Muscle of leg (tissue), 11 donors: ENCODE data around the gene NEUROD2. TPM values are rescaled to one million over a fixed set of nuclear protein-coding genes. Genes with fewer than 3 reads are reported as not detected.

ENCODE experiments used
- DNase-seq: peaks from one replicate; pipeline ENCODE4 v3.0.0; 2013
- H3K27ac ChIP-seq: one replicate; pipeline ENCODE4 v1.5.1; 2013; ENCODE audit warnings: mild to moderate bottlenecking, low read length, control low read depth
- H3K27me3 ChIP-seq: one replicate; pipeline ENCODE4 v1.6.1; 2013; ENCODE audit warnings: low read length; ENCODE audit not compliant: control insufficient read depth, insufficient read depth
- H3K36me3 ChIP-seq: one replicate; pipeline ENCODE4 v1.6.1; 2013; ENCODE audit warnings: low read length; ENCODE audit not compliant: control insufficient read depth, insufficient read depth
- H3K4me1 ChIP-seq: one replicate; pipeline ENCODE4 v1.6.1; 2013; ENCODE audit warnings: low read length; ENCODE audit not compliant: control insufficient read depth, insufficient read depth
- H3K4me3 ChIP-seq: one replicate; pipeline ENCODE4 v1.5.1; 2013; ENCODE audit warnings: low read length, control low read depth
- H3K9me3 ChIP-seq: replicated peaks from 2 replicates; pipeline ENCODE4 v1.6.1; 2013; ENCODE audit warnings: low read depth, low read length; ENCODE audit not compliant: control insufficient read depth
- whole genome bisulfite sequencing: methylation state at CpG from one replicate; pipeline ENCODE4 v1.1.5; 2013; ENCODE audit warnings: missing lambda C conversion rate; ENCODE audit not compliant: insufficient coverage; 5-methylcytosine and 5-hydroxymethylcytosine counted together
- polyA plus RNA-seq, 8 donors: library from polyadenylated mRNA; unstranded; fragments of 120-200 nt; gene quantifications; one replicate each; pipeline versions ENCODE4 v1.2.1 to v1.2.3, GENCODE V29; 2013; ENCODE audit warnings: inconsistent platforms in 1 of 8, low replicate concordance in 1 of 8; ENCODE audit not compliant: insufficient read length in 8 of 8, insufficient read depth in 1 of 8
- total RNA-seq: library from RNA; stranded (reverse); fragments of 120-200 nt; gene quantifications from one replicate; pipeline ENCODE4 v1.2.4, GENCODE V29; 2013

NEUROD2 gene
- total and polyA plus RNA-seq, 9 donors = 0.01 to 0.11 (median 0.05) TPM; not detected in 2

DNA sequence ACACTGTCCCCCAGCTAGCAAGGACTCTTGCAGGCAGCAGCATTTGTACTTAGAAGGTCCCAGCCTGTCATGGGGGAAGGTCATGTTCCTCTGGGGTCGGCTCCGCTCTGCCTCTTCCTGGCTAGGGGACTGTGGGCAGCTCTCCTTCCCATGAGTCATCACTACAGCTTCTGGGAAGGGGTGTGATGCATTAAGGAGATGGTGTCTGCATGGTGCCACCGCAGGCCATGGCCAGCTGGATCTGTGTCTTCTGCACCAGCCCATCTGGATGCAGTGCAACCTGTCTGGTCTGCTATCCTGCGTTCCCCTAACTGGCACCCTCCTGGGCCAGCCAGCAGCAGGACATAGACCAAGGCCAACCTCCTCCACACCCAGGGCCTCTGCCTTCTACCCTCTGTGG is 35.6 kb upstream of the NEUROD2 start:
- no peaks in the 10 kb centered on the region for H3K27me3 ChIP-seq
- 77% methylated on average over 2 of the region's 4 CpGs for whole genome bisulfite sequencing
- peaks cover 11% of the 10 kb centered on the region for H3K36me3 ChIP-seq
- no peaks in the 10 kb centered on the region for H3K9me3 ChIP-seq
- no peak overlapping the region for H3K27ac ChIP-seq
- H3K4me3 ChIP-seq = no peak overlapping the region
- no peak for DNase-seq
- H3K4me1 ChIP-seq = peaks cover 3% of the 10 kb centered on the region

DNA sequence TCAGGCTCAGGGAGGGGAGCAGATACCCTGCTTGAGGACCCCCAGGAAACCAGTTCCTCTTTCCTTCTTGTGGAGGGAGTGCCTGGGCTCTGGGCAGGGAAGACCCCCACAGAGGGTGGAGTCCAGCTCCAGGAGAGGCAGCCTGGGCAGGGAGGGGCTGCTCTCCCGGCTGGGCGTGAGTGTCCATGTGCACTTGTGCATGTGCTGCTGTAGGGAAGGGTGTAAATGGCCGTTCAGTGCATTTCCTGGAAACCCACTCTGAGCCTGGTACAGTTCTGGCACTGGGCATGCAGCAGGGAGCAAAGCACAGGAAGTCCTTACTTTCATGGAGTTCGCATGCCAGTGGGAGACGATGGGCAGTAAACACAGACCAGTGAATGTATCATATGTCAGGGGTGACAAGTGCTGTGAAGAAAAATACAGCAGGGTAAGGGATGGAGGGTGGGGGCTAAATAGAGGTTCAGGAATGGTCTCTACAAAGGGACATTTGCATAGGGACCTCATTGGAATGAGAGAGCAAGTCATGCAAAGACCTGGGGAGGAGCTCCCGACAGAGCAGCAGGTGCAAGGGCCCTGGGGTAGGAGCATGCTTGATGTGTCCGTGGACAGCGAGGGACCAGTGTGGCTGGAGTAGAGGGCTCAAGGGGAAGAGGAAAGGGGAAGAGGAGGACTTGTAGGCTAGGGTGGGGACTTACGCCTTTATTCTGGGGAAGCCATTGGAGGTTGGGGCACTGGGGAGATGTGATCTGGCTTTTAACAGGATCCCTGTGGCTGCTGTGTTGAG is 34.8 kb upstream of the NEUROD2 start:
- Histone ChIP-seq H3K27me3 (no peaks in the 10 kb centered on the region), H3K4me3 (no peak overlapping the region), H3K4me1 (peaks cover 11% of the 10 kb centered on the region), H3K9me3 (no peaks in the 10 kb centered on the region), H3K36me3 (peaks cover 11% of the 10 kb centered on the region), H3K27ac (no peak overlapping the region)
- 80% methylated on average over 9 of the region's 9 CpGs for WGBS
- DNase-seq = no peak

DNA sequence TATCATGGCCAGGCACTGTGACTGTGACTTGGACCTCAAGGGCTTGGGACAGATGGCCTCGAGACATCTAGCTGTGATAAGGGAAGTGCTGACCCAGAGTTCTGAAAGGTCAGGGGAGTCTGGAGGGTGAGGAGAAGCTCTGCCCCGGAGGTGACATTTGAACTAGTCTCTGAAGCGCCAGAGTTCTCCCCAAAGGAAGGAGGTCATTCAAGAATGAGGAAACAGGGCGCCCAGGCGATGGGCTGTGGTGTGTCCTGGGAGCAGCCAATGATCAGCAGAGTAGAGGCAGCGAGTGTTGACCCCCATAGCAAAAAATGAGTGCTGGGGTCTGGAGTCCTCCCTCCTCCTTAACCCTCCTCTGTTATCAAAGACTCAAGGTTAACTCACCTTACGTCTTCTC is 34.2 kb upstream of the NEUROD2 start:
- no peak overlapping the region for H3K4me3 ChIP-seq
- H3K36me3 ChIP-seq = peaks cover 11% of the 10 kb centered on the region
- H3K27me3 ChIP-seq = no peaks in the 10 kb centered on the region
- 66% methylated on average over 2 of the region's 7 CpGs for WGBS
- DNase-seq = no peak
- H3K9me3 ChIP-seq = no peaks in the 10 kb centered on the region
- peaks cover 12% of the 10 kb centered on the region for H3K4me1 ChIP-seq
- no peak overlapping the region for H3K27ac ChIP-seq

DNA sequence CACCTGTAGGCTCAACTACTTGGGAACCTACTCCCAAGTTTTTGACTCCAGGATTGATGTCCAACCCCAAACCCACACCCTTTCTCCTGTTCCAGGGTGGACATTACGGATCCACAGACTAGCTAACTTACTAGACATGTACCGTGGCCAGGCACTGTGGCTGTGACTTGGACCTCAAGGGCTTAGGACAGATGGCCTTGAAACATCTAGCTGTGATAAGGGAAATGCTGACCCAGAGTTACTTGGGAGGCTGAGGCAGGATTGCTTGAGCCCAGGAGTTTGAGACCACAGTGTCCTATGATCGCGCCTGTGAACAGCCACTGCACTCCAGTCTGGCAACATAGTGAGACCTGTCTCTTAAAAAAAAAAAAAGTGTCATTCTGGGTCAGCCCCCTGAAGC is 33.4 kb upstream of the NEUROD2 start:
- DNase-seq = no peak
- peaks cover 20% of the 10 kb centered on the region for H3K4me1 ChIP-seq
- no peak overlapping the region for H3K27ac ChIP-seq
- 89% methylated on average over 3 of the region's 4 CpGs for WGBS
- no peak overlapping the region for H3K4me3 ChIP-seq
- no peaks in the 10 kb centered on the region for H3K9me3 ChIP-seq
- H3K36me3 ChIP-seq = peaks cover 11% of the 10 kb centered on the region
- H3K27me3 ChIP-seq = no peaks in the 10 kb centered on the region

DNA sequence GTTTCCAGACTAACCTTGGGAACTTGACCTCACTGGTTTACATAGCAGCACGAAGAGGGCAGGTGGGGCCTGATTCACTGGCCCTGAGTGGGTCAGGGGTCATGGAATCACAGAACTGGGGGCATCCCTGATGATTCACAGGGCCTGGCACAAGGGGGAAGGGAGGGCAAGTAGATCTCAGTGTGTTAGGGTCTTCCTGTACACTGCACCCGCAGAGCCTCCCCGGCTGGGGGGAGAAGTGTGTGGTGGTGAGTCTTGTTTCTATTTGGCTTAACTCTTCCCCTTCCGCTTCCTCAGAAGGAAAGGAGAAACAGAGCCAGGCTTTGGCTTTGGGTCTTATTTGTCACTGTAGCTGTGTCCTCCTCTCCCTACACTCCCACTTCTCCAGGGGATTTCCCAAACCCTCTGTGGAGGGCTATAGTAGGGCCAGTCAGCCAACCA is 32.9 kb upstream of the NEUROD2 start:
- Histone ChIP-seq H3K4me1 (peaks cover 25% of the 10 kb centered on the region), H3K4me3 (no peak overlapping the region), H3K9me3 (no peaks in the 10 kb centered on the region), H3K27me3 (no peaks in the 10 kb centered on the region), H3K27ac (no peak overlapping the region), H3K36me3 (peaks cover 11% of the 10 kb centered on the region)
- WGBS = 27% methylated on average over 1 of the region's 4 CpGs
- no peak for DNase-seq

DNA sequence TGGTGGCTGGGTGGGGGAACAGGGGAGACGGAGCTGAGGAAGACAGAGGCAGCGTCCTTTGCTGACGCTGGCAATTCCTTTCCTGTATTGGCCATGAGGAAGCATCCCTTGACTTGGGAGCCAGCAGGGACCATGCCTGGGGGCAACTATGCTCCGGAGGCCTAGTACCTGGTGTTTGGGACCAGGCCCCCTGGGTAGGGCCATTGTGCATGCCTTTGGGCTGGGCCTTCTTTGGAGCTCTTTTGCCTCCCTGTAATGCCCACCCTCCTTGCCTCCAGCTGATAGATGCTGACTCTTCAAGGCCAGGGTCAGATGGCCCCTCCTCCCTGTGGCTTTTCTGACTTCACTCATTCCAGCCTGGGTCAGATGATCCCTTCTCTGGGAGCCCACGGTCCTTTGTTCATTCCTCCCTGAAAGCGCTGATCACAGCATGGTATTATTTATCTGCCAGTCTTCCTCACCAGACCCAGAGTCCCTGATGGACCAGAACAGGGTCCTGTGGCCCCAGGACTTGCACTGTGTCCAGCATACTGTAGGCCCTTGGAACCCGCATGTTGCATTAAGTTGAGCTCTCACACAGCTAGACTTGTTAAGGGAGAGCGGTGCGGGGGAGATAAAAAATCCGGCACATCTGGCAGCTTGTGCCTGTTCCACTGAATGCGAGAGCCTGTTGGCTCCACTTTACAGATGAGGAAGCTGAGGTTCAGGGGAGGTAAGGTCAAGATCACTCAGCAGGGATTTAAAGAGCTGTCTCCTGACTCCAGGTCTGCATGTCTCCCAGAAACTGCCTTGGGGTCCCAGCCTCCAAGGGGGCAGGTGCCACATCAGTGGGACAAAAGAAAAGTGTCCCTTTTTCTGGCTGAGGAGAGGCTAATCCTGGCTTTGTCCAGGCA is 32.1 kb upstream of the NEUROD2 start:
- no peak for DNase-seq
- Histone ChIP-seq H3K36me3 (peaks cover 11% of the 10 kb centered on the region), H3K27ac (no peak overlapping the region), H3K4me1 (peaks cover 25% of the 10 kb centered on the region), H3K9me3 (no peaks in the 10 kb centered on the region), H3K27me3 (no peaks in the 10 kb centered on the region), H3K4me3 (no peak overlapping the region)
- whole genome bisulfite sequencing = 80% methylated on average over 11 of the region's 11 CpGs

DNA sequence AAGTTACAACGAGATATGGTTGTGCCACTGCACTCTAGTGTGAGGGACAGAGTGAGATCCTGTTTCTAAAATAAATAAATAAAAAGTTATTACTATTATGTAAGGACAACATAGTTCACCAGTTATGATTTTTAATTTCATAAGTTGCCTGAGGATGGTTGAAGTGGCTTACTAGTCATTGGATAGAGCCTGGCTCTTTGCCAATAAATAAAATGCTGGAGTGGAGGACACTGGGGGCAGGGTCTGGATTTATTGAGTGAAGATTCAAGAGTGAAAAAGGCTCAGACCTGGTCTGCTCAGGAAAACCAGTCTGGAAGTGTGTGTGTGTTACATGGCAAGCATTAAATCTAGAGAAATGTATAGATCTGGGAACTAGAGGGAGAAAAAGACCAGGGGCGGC is 31.3 kb upstream of the NEUROD2 start:
- H3K9me3 ChIP-seq = no peaks in the 10 kb centered on the region
- DNase-seq = no peak
- H3K4me1 ChIP-seq = peaks cover 28% of the 10 kb centered on the region
- H3K4me3 ChIP-seq = no peak overlapping the region
- H3K27me3 ChIP-seq = no peaks in the 10 kb centered on the region
- H3K36me3 ChIP-seq = peaks cover 11% of the 10 kb centered on the region
- 73% methylated on average over 1 of the region's 2 CpGs for WGBS
- H3K27ac ChIP-seq = no peak overlapping the region

DNA sequence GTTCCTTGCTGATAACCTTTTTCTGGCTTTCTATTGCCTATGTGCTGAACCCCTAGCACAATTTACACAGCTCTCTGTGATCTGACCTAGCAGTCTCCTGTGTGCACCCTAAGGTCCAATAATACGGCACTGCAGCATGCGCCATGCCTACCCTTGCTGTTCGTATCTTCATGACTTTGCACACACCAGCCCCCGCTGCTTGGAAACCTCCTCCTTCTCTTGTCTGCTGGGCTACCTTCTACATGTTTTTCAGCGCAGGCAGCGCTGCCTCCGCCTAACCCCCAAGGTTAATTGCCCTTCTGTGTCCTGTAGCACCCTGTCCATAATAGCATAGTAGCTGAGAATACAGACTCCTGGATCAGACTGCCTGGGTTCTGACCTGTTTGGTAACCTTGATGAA is 30.6 kb upstream of the NEUROD2 start:
- no peak for DNase-seq
- Histone ChIP-seq H3K27me3 (peaks cover 4% of the 10 kb centered on the region), H3K9me3 (no peaks in the 10 kb centered on the region), H3K36me3 (peaks cover 11% of the 10 kb centered on the region), H3K4me1 (peaks cover 28% of the 10 kb centered on the region), H3K4me3 (peak overlapping the region; percentile 95), H3K27ac (no peak overlapping the region)
- 87% methylated on average over 7 of the region's 7 CpGs for WGBS

DNA sequence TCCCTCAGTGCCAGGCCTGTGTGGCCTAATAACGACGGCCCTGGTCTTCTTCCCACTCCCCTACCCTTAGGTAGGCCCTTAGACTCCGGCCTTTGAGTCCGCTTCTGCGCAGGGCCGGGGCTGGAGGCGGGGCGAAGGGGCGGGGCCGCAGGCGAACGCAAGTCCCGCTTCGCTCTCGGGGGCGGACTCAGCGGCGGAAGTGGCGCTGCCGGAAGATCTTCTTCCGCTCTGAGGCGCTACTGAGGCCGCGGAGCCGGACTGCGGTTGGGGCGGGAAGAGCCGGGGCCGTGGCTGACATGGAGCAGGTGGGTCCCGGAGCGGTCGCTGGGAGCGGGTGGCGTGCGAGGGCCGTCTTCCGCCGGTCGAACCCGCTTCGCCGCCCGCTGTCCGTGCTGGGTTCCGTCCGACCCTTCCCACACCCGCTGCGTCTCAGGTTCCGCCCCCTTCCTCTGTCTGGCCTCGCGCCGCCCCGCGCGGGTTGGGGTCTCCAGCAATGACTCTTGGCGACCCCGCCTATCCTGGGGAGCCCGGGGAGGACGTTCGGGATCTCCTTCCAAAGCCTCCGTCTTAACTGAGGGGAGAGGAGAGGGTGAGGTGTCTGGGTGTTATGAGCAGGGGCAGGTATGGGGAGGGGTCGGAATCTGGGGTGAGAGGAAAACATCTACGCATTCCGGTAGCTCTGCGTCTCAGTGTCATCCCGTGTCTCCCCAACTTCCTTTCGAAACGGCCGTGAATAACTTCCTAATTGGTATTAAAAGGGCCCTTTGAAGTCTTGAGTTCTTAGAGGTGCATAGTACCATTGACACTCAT is 29.4 kb upstream of the NEUROD2 start, which contains the start of gene STARD3:
TSS of gene STARD3 (plus strand) at position 218 of the 810 bp plus-strand sequence. CDS start 16,388 bp downstream, outside the sequence.
- under 1% methylated on average over 51 of the region's 69 CpGs for WGBS
- Histone ChIP-seq H3K27me3 (peaks cover 15% of the 10 kb centered on the region), H3K36me3 (peaks cover 6% of the 10 kb centered on the region), H3K4me1 (peaks cover 28% of the 10 kb centered on the region), H3K4me3 (peak within 1 kb of the TSS; percentile 95), H3K27ac (peak within 1 kb of the TSS; percentile 90), H3K9me3 (no peaks in the 10 kb centered on the region)
- DNase-seq = peak; percentile 95
